ENCODE results near the gene KRT40. TPM values are rescaled to one million over a fixed set of nuclear protein-coding genes. Genes with fewer than 3 reads are reported as not detected.

The KRT40 gene
- total and polyA plus RNA-seq, 10 of the 15 experiments (the other 5 are each of a cell fraction or from before 2014, with no cell fraction given), result not detected

- 42% methylated on average over 13 of the region's 13 CpGs for WGBS (ENCODE audit: insufficient coverage, insufficient replicate concordance, low lambda C conversion rate, missing lambda C conversion rate)
- ATAC-seq, result no peak
- no peak for FAIRE-seq
- Histone ChIP-seq H3K36me3 (ENCODE audit: control insufficient read depth in 2 of 2, insufficient read depth in 2 of 2, low read length in 1 of 2) (no peaks in the 10 kb centered on the region), H3K9me3 (replicated peaks; ENCODE audit: control insufficient read depth, insufficient read depth, low read length) (no peaks in the 10 kb centered on the region), H3K4me2 (ENCODE audit: control insufficient read depth, insufficient read depth) (no peak overlapping the region), H4K20me1 (ENCODE audit: control insufficient read depth, insufficient read depth) (no peaks in the 10 kb centered on the region), H3K27ac (ENCODE audit: control insufficient read depth, insufficient read depth) (no peak overlapping the region), H3K9ac (ENCODE audit: control insufficient read depth, insufficient read depth, low read length) (no peak overlapping the region), H2AFZ (ENCODE audit: control insufficient read depth, low read depth, low read length) (no peak overlapping the region), H3K79me2 (ENCODE audit: control insufficient read depth, insufficient read depth, low read length) (no peaks in the 10 kb centered on the region), H3K4me1 (ENCODE audit: control insufficient read depth, insufficient read depth, low read length) (no peaks in the 10 kb centered on the region), H3K27me3 (replicated peaks in 1 of 2; ENCODE audit: control insufficient read depth in 2 of 2, insufficient read depth in 2 of 2, low read length in 1 of 2) (no peaks in the 10 kb centered on the region; a peak in 2 of 4 replicates), H3K4me3 (no peak overlapping the region)
- in situ Hi-C loops (cut with MboI) (no loop called here), intact Hi-C loops (cut with micrococcal nuclease; ENCODE audit: unreplicated experiment) (no loop called here)
- POLR2A ChIA-PET, result no interaction called here
- DNase-seq (ENCODE audit: low read depth, low spot score), result no peak
- CTCF ChIA-PET, result no interaction called here
- TF ChIP-seq HSF1 (IDR thresholded peaks at IDR 0.05; ENCODE audit: low read depth, low read length), result no peak
- no peak for TF ChIP-seq PAX8 (IDR thresholded peaks at IDR 0.05)
- no peak for TF ChIP-seq EGR1 (IDR thresholded peaks at IDR 0.05; ENCODE audit: borderline replicate concordance in 1 of 2, low read depth in 2 of 2, low read length in 2 of 2)
- no peak for TF ChIP-seq CUX1 (IDR thresholded peaks at IDR 0.05; ENCODE audit: insufficient replicate concordance, low read depth, low read length)
- RAD21 ChIA-PET (ENCODE audit: unreplicated experiment), result no interaction called here
- no TSS peak for BruUV-seq (replicated peaks)
- SMC1A ChIA-PET (ENCODE audit: uncharacterized antibody, unreplicated experiment), result no interaction called here
Measured at GRCh38 chr17:41016578-41017215, 32.6 kb upstream of the KRT40 start.
